K562 (cell line): Measurements from ENCODE around the gene LRRC57. TPM values are rescaled to one million over a fixed set of nuclear protein-coding genes. Genes with fewer than 3 reads are reported as not detected.

ENCODE experiments used
- ATAC-seq: fragments of 200-7000 bp; cut with Tn5 transposase; 3 replicates; pipeline ENCODE4 v1.9.1; 2020; ENCODE audit warnings: moderate library complexity
- BruUV-seq: library from RNA; stranded (reverse); fragments of 400-500 nt; replicated peaks from 2 replicates; lab custom pipeline; 2021; lab: Mats Ljungman, UMichigan
- CTCF ChIA-PET: fragments of 300-600 bp; formaldehyde crosslinking; extraction: SDS; loops from one replicate; lab custom pipeline; 2021; ENCODE audit warnings: low intra/inter-chr PET ratio; lab: Yijun Ruan, JAX
- POLR2A ChIA-PET: fragments of 300-600, 350-650 bp; sonication (Branson Sonifier 250); formaldehyde crosslinking; extraction: SDS; loops from one replicate; lab custom pipeline; 2021; ENCODE audit warnings: antibody characterized with exemption, inconsistent platforms; lab: Yijun Ruan, JAX
- DNase-seq, 4 experiments: peaks; one replicate each; pipeline versions ENCODE4 v3.0.0 to v3.0.0-alpha.2; 2011 to 2018; ENCODE audit warnings: low spot score in 3 of 4, mixed read lengths in 3 of 4; ENCODE audit errors: extremely low read depth in 1 of 4
- FAIRE-seq: peaks from 2 replicates; lab custom pipeline; 2011; peaks lifted over from hg19 to GRCh38; lab: Jason Lieb, UNC
- H2AFZ ChIP-seq: 2 replicates; pipeline ENCODE4 v1.6.0; 2011; ENCODE audit warnings: low read depth, low read length, control low read depth, inconsistent platforms
- H3K27ac ChIP-seq: fragments of 200-600 bp; 3 replicates; pipeline ENCODE4 v1.8.0; 2011; ENCODE audit warnings: low read depth, mild to moderate bottlenecking, control low read depth, inconsistent platforms, low read length, moderate library complexity, mixed read lengths; ENCODE audit errors: extremely low read depth
- H3K27me3 ChIP-seq, 2 experiments: fragments of 300-600 bp in 1 of 2; 2 replicates in 1 of 2; 3 replicates in 1 of 2; pipeline versions ENCODE4 v1.6.0 to v1.8.0; 2011; ENCODE audit warnings: inconsistent platforms in 2 of 2, low read length in 2 of 2, mild to moderate bottlenecking in 1 of 2, mixed read lengths in 1 of 2, moderate library complexity in 1 of 2; ENCODE audit not compliant: control insufficient read depth in 2 of 2, insufficient read depth in 2 of 2
- H3K36me3 ChIP-seq: fragments of 300-600 bp; 3 replicates; pipeline ENCODE4 v1.8.0; 2011; ENCODE audit warnings: mild to moderate bottlenecking, low read length, inconsistent platforms; ENCODE audit not compliant: control insufficient read depth, insufficient read depth
- H3K4me1 ChIP-seq, 2 experiments: fragments of 200-600 bp in 1 of 2; replicated peaks in 1 of 2; 2 replicates in 1 of 2; 3 replicates in 1 of 2; pipeline versions ENCODE4 v1.5.1 to v1.8.0; 2011; ENCODE audit warnings: inconsistent platforms in 2 of 2, low read length in 2 of 2, mild to moderate bottlenecking in 1 of 2, mixed read lengths in 1 of 2, moderate library complexity in 1 of 2; ENCODE audit not compliant: control insufficient read depth in 2 of 2, insufficient read depth in 2 of 2
- H3K4me2 ChIP-seq: 2 replicates; pipeline ENCODE4 v1.6.1; 2011; ENCODE audit warnings: low read length, control low read depth, inconsistent platforms, mixed read lengths; ENCODE audit not compliant: insufficient read depth
- H3K4me3 ChIP-seq: fragments of 200-600 bp; sonication (generic), shearing (Covaris generic); 2 replicates; pipeline ENCODE4 v1.5.1; 2016; ENCODE audit warnings: control low read depth, inconsistent platforms
- H3K79me2 ChIP-seq: fragments of 200-600 bp; 3 replicates; pipeline ENCODE4 v1.8.0; 2011; ENCODE audit warnings: low read length, inconsistent platforms; ENCODE audit not compliant: control insufficient read depth, insufficient read depth
- H3K9ac ChIP-seq, 2 experiments: 2 replicates each; pipeline versions ENCODE4 v1.6.0 to v1.6.1; 2011; ENCODE audit warnings: low read depth in 2 of 2, low read length in 2 of 2, control low read depth in 1 of 2, inconsistent platforms in 1 of 2, mild to moderate bottlenecking in 1 of 2, mixed read lengths in 1 of 2; ENCODE audit not compliant: insufficient read depth in 1 of 2
- H3K9me1 ChIP-seq: one replicate; pipeline ENCODE4 v1.6.0; 2011; ENCODE audit warnings: inconsistent platforms, mild to moderate bottlenecking, low read length, moderate library complexity; ENCODE audit not compliant: control insufficient read depth, insufficient read depth
- H3K9me3 ChIP-seq: replicated peaks from 2 replicates; pipeline ENCODE4 v1.5.1; 2011; ENCODE audit warnings: low read depth, low read length, inconsistent platforms; ENCODE audit not compliant: control insufficient read depth, insufficient read depth
- H4K20me1 ChIP-seq: replicated peaks from 2 replicates; pipeline ENCODE4 v1.6.1; 2011; ENCODE audit warnings: low read length, inconsistent platforms, mixed read lengths; ENCODE audit not compliant: control insufficient read depth, insufficient read depth
- BCLAF1 ChIP-seq, 2 experiments: fragments of 450-650 bp in 1 of 2; IDR thresholded peaks; 2 replicates each; pipeline ENCODE4 v1.6.1; 2011 to 2017; ENCODE audit warnings: low read depth in 2 of 2, antibody characterized with exemption in 1 of 2, borderline replicate concordance in 1 of 2, low read length in 1 of 2, mild to moderate bottlenecking in 1 of 2, mixed read lengths in 1 of 2; ENCODE audit not compliant: control insufficient read depth in 1 of 2
- CHCHD3 ChIP-seq: fragments of 250-450 bp; sonication (Bioruptor Pico); IDR thresholded peaks from 2 replicates; pipeline ENCODE4 v2.1.2; 2022; ENCODE audit warnings: mild to moderate bottlenecking
- CREB3L1 ChIP-seq: fragments of 450-650 bp; IDR thresholded peaks from 2 replicates; pipeline ENCODE4 v1.6.1; 2014; ENCODE audit warnings: low read depth, mild to moderate bottlenecking, moderate library complexity, borderline replicate concordance
- GATA2 ChIP-seq: sonication (generic); formaldehyde crosslinking; IDR thresholded peaks from 2 replicates; pipeline ENCODE4 v1.4.0; 2020; ENCODE audit warnings: mild to moderate bottlenecking, missing genetic modification reagents
- HLTF ChIP-seq: fragments of 450-650 bp; IDR thresholded peaks from 2 replicates; pipeline ENCODE4 v1.6.1; 2016
- NCOR1 ChIP-seq: fragments of 450-650 bp; IDR thresholded peaks from 2 replicates; pipeline ENCODE4 v1.6.1; 2016; ENCODE audit warnings: mild to moderate bottlenecking, moderate library complexity
- PRDM10 ChIP-seq: fragments of 450-650 bp; IDR thresholded peaks from 2 replicates; pipeline ENCODE4 v1.6.1; 2018; ENCODE audit not compliant: partially characterized antibody
- RBM17 ChIP-seq: fragments of 200-400 bp; formaldehyde crosslinking; IDR thresholded peaks from 2 replicates; pipeline ENCODE4 v1.6.1; 2017; ENCODE audit warnings: low read depth, mild to moderate bottlenecking, low read length, borderline replicate concordance
- ZEB2 ChIP-seq: fragments of 450-650 bp; IDR thresholded peaks from 2 replicates; pipeline ENCODE4 v1.6.1; 2016
- ZNF77 ChIP-seq: fragments of 250-450 bp; sonication (Bioruptor Pico); IDR thresholded peaks from 2 replicates; pipeline ENCODE4 v1.5.0; 2020
- WGBS: fragments of 100-300 bp; shearing (Covaris generic); methylation state at CpG from one replicate; pipeline ENCODE4 v1.1.6; 2016; ENCODE audit warnings: low coverage, mixed read lengths; ENCODE audit not compliant: insufficient coverage; ENCODE audit errors: missing lambda C conversion rate; 5-methylcytosine and 5-hydroxymethylcytosine counted together
- in situ Hi-C: fragments of 300-500 bp; cut with MboI; formaldehyde crosslinking; loops from 4 replicates; pipeline ENCODE4 v1.15.0; 2018; ENCODE audit warnings: inconsistent platforms, mixed read lengths
- intact Hi-C: fragments of 100-400 bp; cut with micrococcal nuclease; formaldehyde crosslinking; loops from 2 replicates; pipeline ENCODE4 v1.14.2; 2022
- polyA plus RNA-seq, 8 experiments: library from polyadenylated mRNA; depleted of rRNA in 4 of 8; stranded (reverse) in 5 of 8; unstranded in 3 of 8; fragments of >200 nt; fragmentation: Nextera tagmentation in 2 of 8; fragmentation: Illumina TruSeq in 1 of 8; extraction: Ambion mirVana in 2 of 8; extraction: Trizol in 1 of 8; gene quantifications; 2 replicates each; pipeline versions ENCODE4 v1.2.1 to v1.2.3, GENCODE V29; 2011 to 2014; ENCODE audit warnings: inconsistent platforms in 1 of 8, missing spikeins in 1 of 8
- total RNA-seq, 7 experiments: library from RNA; depleted of rRNA in 6 of 7; stranded (reverse); fragments of >200 nt in 6 of 7; fragmentation: Illumina TruSeq in 2 of 7; extraction: Trizol in 2 of 7; gene quantifications; 2 replicates each; pipeline versions ENCODE4 v1.2.1 to v1.2.3, GENCODE V29; 2011 to 2021; ENCODE audit warnings: low replicate concordance in 1 of 7
- TF ChIP-seq, protein P1 (sequence below): sonication (generic); IDR thresholded peaks from 2 replicates; pipeline ENCODE4 v1.6.1; 2016

LRRC57 gene
- total and polyA plus RNA-seq, 9 of the 15 experiments (the other 6 are each of a cell fraction or from before 2014, with no cell fraction given): 3.9 to 20.4 (median 14.8) TPM

DNA sequence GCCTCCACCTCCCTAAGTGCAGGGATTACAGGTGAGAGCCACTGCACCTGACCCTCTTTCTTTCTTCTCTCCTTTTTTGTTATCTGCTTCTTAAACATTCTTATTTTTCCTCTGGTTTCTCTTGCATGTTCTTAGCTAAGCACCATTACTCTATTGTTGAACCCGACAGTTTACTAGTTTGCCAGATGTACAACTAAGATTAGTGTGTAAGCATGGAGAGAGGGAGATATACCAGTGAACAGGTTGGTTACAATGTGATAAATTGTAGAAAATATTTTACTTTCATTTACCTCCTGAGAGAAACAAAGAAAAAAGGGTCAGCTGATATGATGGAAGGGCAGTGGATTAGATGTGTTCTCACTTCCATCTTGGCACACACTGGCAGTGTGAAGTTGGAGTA, 5.0 kb upstream of the LRRC57 start:
- FAIRE-seq (no peak), DNase-seq (no peak), ATAC-seq (no peak)
- Histone ChIP-seq H3K9ac (no peak overlapping the region), H3K36me3 (peaks cover 47% of the 10 kb centered on the region; the same call in 2 of the 3 replicates), H2AFZ (no peak overlapping the region), H3K79me2 (peaks cover 77% of the 10 kb centered on the region), H3K9me3 (no peaks in the 10 kb centered on the region), H4K20me1 (peaks cover 5% of the 10 kb centered on the region; the same call in 1 of the 2 replicates), H3K4me2 (0 out of 2 replicates have a peak overlapping the region, but pooled peaks have one; percentile 12), H3K4me1 (peaks cover 4 to 6% of the 10 kb centered on the region in 2 experiments; a peak in 3 of 5 replicates), H3K27me3 (no peaks in the 10 kb centered on the region), H3K27ac (no peak overlapping the region), H3K9me1 (no peaks in the 10 kb centered on the region), H3K4me3 (no peak overlapping the region)
- ChIA-PET POLR2A (interaction anchor here (0.6 to 1.0 kb wide), 2 partner anchors 34 to 54 kb away, joined by 3 to 5 read pairs; no protein-coding TSS in a partner anchor), CTCF (no interaction called here)
- no TSS peak for BruUV-seq
- in situ Hi-C loops (no loop called here), intact Hi-C loops (no loop called here)
- 14% methylated on average over 1 of the region's 1 CpG for WGBS
- no peak for TF ChIP-seq CHCHD3 (CRISPR knock-in tag)
- peak; percentile 42; the same call in 1 of the 2 replicates for TF ChIP-seq ZEB2
- TF ChIP-seq CREB3L1: no peak
- TF ChIP-seq BCLAF1 (IDR thresholded peaks at IDR 0.05; ENCODE audit: borderline replicate concordance in 1 of 2, control insufficient read depth in 1 of 2, low read depth in 2 of 2, low read length in 1 of 2): no peak
- TF ChIP-seq, protein P1, sequence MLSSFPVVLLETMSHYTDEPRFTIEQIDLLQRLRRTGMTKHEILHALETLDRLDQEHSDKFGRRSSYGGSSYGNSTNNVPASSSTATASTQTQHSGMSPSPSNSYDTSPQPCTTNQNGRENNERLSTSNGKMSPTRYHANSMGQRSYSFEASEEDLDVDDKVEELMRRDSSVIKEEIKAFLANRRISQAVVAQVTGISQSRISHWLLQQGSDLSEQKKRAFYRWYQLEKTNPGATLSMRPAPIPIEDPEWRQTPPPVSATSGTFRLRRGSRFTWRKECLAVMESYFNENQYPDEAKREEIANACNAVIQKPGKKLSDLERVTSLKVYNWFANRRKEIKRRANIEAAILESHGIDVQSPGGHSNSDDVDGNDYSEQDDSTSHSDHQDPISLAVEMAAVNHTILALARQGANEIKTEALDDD: peak; percentile 50; the same call in 1 of the 2 replicates
- TF ChIP-seq PRDM10: no peak
- TF ChIP-seq GATA2 (CRISPR knock-in tag): no peak
- no peak for TF ChIP-seq RBM17
- TF ChIP-seq HLTF: no peak
- no peak for TF ChIP-seq ZNF77 (CRISPR knock-in tag)
- 0 out of 2 replicates have a peak, but pooled peaks have one; percentile 7 for TF ChIP-seq NCOR1
